K562 (cell line): ENCODE measurements around the gene NOD1. TPM values are rescaled to one million over a fixed set of nuclear protein-coding genes. Genes with fewer than 3 reads are reported as not detected.
A peak's percentile ranks its signal among the peaks of the same experiment; 100 is the strongest.

Experiments
- ATAC-seq: fragments of 200-7000 bp; cut with Tn5 transposase; 3 replicates; pipeline ENCODE4 v1.9.1; 2020; ENCODE audit warnings: moderate library complexity
- BruUV-seq: library from RNA; stranded (reverse); fragments of 400-500 nt; replicated peaks from 2 replicates; lab custom pipeline; 2021; lab: Mats Ljungman, UMichigan
- CTCF ChIA-PET: fragments of 300-600 bp; formaldehyde crosslinking; extraction: SDS; loops from one replicate; lab custom pipeline; 2021; ENCODE audit warnings: low intra/inter-chr PET ratio; lab: Yijun Ruan, JAX
- POLR2A ChIA-PET: fragments of 300-600, 350-650 bp; sonication (Branson Sonifier 250); formaldehyde crosslinking; extraction: SDS; loops from one replicate; lab custom pipeline; 2021; ENCODE audit warnings: antibody characterized with exemption, inconsistent platforms; lab: Yijun Ruan, JAX
- DNase-seq, 4 experiments: peaks; one replicate each; pipeline versions ENCODE4 v3.0.0 to v3.0.0-alpha.2; 2011 to 2018; ENCODE audit warnings: low spot score in 3 of 4, mixed read lengths in 3 of 4; ENCODE audit errors: extremely low read depth in 1 of 4
- FAIRE-seq: peaks from 2 replicates; lab custom pipeline; 2011; peaks lifted over from hg19 to GRCh38; lab: Jason Lieb, UNC
- H2AFZ ChIP-seq: 2 replicates; pipeline ENCODE4 v1.6.0; 2011; ENCODE audit warnings: low read depth, low read length, control low read depth, inconsistent platforms
- H3K27ac ChIP-seq: fragments of 200-600 bp; 3 replicates; pipeline ENCODE4 v1.8.0; 2011; ENCODE audit warnings: low read depth, mild to moderate bottlenecking, control low read depth, inconsistent platforms, low read length, moderate library complexity, mixed read lengths; ENCODE audit errors: extremely low read depth
- H3K27me3 ChIP-seq, 2 experiments: fragments of 300-600 bp in 1 of 2; 2 replicates in 1 of 2; 3 replicates in 1 of 2; pipeline versions ENCODE4 v1.6.0 to v1.8.0; 2011; ENCODE audit warnings: inconsistent platforms in 2 of 2, low read length in 2 of 2, mild to moderate bottlenecking in 1 of 2, mixed read lengths in 1 of 2, moderate library complexity in 1 of 2; ENCODE audit not compliant: control insufficient read depth in 2 of 2, insufficient read depth in 2 of 2
- H3K36me3 ChIP-seq: fragments of 300-600 bp; 3 replicates; pipeline ENCODE4 v1.8.0; 2011; ENCODE audit warnings: mild to moderate bottlenecking, low read length, inconsistent platforms; ENCODE audit not compliant: control insufficient read depth, insufficient read depth
- H3K4me1 ChIP-seq, 2 experiments: fragments of 200-600 bp in 1 of 2; replicated peaks in 1 of 2; 2 replicates in 1 of 2; 3 replicates in 1 of 2; pipeline versions ENCODE4 v1.5.1 to v1.8.0; 2011; ENCODE audit warnings: inconsistent platforms in 2 of 2, low read length in 2 of 2, mild to moderate bottlenecking in 1 of 2, mixed read lengths in 1 of 2, moderate library complexity in 1 of 2; ENCODE audit not compliant: control insufficient read depth in 2 of 2, insufficient read depth in 2 of 2
- H3K4me2 ChIP-seq: 2 replicates; pipeline ENCODE4 v1.6.1; 2011; ENCODE audit warnings: low read length, control low read depth, inconsistent platforms, mixed read lengths; ENCODE audit not compliant: insufficient read depth
- H3K4me3 ChIP-seq: fragments of 200-600 bp; sonication (generic), shearing (Covaris generic); 2 replicates; pipeline ENCODE4 v1.5.1; 2016; ENCODE audit warnings: control low read depth, inconsistent platforms
- H3K79me2 ChIP-seq: fragments of 200-600 bp; 3 replicates; pipeline ENCODE4 v1.8.0; 2011; ENCODE audit warnings: low read length, inconsistent platforms; ENCODE audit not compliant: control insufficient read depth, insufficient read depth
- H3K9ac ChIP-seq, 2 experiments: 2 replicates each; pipeline versions ENCODE4 v1.6.0 to v1.6.1; 2011; ENCODE audit warnings: low read depth in 2 of 2, low read length in 2 of 2, control low read depth in 1 of 2, inconsistent platforms in 1 of 2, mild to moderate bottlenecking in 1 of 2, mixed read lengths in 1 of 2; ENCODE audit not compliant: insufficient read depth in 1 of 2
- H3K9me1 ChIP-seq: one replicate; pipeline ENCODE4 v1.6.0; 2011; ENCODE audit warnings: inconsistent platforms, mild to moderate bottlenecking, low read length, moderate library complexity; ENCODE audit not compliant: control insufficient read depth, insufficient read depth
- H3K9me3 ChIP-seq: replicated peaks from 2 replicates; pipeline ENCODE4 v1.5.1; 2011; ENCODE audit warnings: low read depth, low read length, inconsistent platforms; ENCODE audit not compliant: control insufficient read depth, insufficient read depth
- H4K20me1 ChIP-seq: replicated peaks from 2 replicates; pipeline ENCODE4 v1.6.1; 2011; ENCODE audit warnings: low read length, inconsistent platforms, mixed read lengths; ENCODE audit not compliant: control insufficient read depth, insufficient read depth
- ATF7 ChIP-seq: fragments of 450-650 bp; IDR thresholded peaks from 2 replicates; pipeline ENCODE4 v1.7.1; 2014; ENCODE audit warnings: mild to moderate bottlenecking, moderate library complexity
- CREM ChIP-seq: IDR thresholded peaks from 2 replicates; pipeline ENCODE4 v1.6.1; 2014; ENCODE audit warnings: antibody characterized with exemption, low read depth
- EP300 ChIP-seq: IDR thresholded peaks from 2 replicates; pipeline ENCODE4 v1.6.1; 2012; ENCODE audit warnings: low read length, improper control_type of control experiment
- HINFP ChIP-seq: fragments of 450-650 bp; conservative IDR thresholded peaks from 2 replicates; pipeline ENCODE4 v1.6.1; 2016; ENCODE audit warnings: missing genetic modification characterization, low read depth, mild to moderate bottlenecking, control low read depth, missing compliant biosample characterization
- RBFOX2 ChIP-seq: fragments of 200-400 bp; formaldehyde crosslinking; IDR thresholded peaks from 2 replicates; pipeline ENCODE4 v1.6.1; 2017; ENCODE audit warnings: low read depth, mild to moderate bottlenecking, low read length, moderate library complexity
- SFPQ ChIP-seq: fragments of 200-400 bp; formaldehyde crosslinking; IDR thresholded peaks from 2 replicates; pipeline ENCODE4 v1.6.1; 2017; ENCODE audit warnings: mild to moderate bottlenecking, low read depth, low read length, moderate library complexity
- TCF7 ChIP-seq: sonication (generic); IDR thresholded peaks from 2 replicates; pipeline ENCODE4 v1.6.1; 2016; ENCODE audit warnings: antibody characterized with exemption, borderline replicate concordance
- WGBS: fragments of 100-300 bp; shearing (Covaris generic); methylation state at CpG from one replicate; pipeline ENCODE4 v1.1.6; 2016; ENCODE audit warnings: low coverage, mixed read lengths; ENCODE audit not compliant: insufficient coverage; ENCODE audit errors: missing lambda C conversion rate; 5-methylcytosine and 5-hydroxymethylcytosine counted together
- in situ Hi-C: fragments of 300-500 bp; cut with MboI; formaldehyde crosslinking; loops from 4 replicates; pipeline ENCODE4 v1.15.0; 2018; ENCODE audit warnings: inconsistent platforms, mixed read lengths
- intact Hi-C: fragments of 100-400 bp; cut with micrococcal nuclease; formaldehyde crosslinking; loops from 2 replicates; pipeline ENCODE4 v1.14.2; 2022
- polyA plus RNA-seq, 8 experiments: library from polyadenylated mRNA; depleted of rRNA in 4 of 8; stranded (reverse) in 5 of 8; unstranded in 3 of 8; fragments of >200 nt; fragmentation: Nextera tagmentation in 2 of 8; fragmentation: Illumina TruSeq in 1 of 8; extraction: Ambion mirVana in 2 of 8; extraction: Trizol in 1 of 8; gene quantifications; 2 replicates each; pipeline versions ENCODE4 v1.2.1 to v1.2.3, GENCODE V29; 2011 to 2014; ENCODE audit warnings: inconsistent platforms in 1 of 8, missing spikeins in 1 of 8
- total RNA-seq, 7 experiments: library from RNA; depleted of rRNA in 6 of 7; stranded (reverse); fragments of >200 nt in 6 of 7; fragmentation: Illumina TruSeq in 2 of 7; extraction: Trizol in 2 of 7; gene quantifications; 2 replicates each; pipeline versions ENCODE4 v1.2.1 to v1.2.3, GENCODE V29; 2011 to 2021; ENCODE audit warnings: low replicate concordance in 1 of 7

The NOD1 gene
- total and polyA plus RNA-seq, 9 of the 15 experiments (the other 6 are each of a cell fraction or from before 2014, with no cell fraction given): 0.34 to 7.1 (median 4.7) TPM

GRCh38 chr7:30525429-30525828 lies 46.8 kb upstream of the NOD1 start (continued):
- TF ChIP-seq TCF7 (peak; percentile 87), HINFP (tag) (no peak), CREM (peak; percentile 57; the same call in 1 of the 2 replicates), ATF7 (0 out of 2 replicates have a peak, but pooled peaks have one; percentile 32), EP300 (peak; percentile 44; the same call in 1 of the 2 replicates)

- Histone ChIP-seq H3K9ac (no peak overlapping the region), H3K27me3 (no peaks in the 10 kb centered on the region), H3K36me3 (no peaks in the 10 kb centered on the region), H3K9me1 (peaks cover 5% of the 10 kb centered on the region), H3K4me3 (no peak overlapping the region), H3K79me2 (no peaks in the 10 kb centered on the region), H4K20me1 (no peaks in the 10 kb centered on the region), H3K27ac (no peak overlapping the region), H3K4me1 (peaks cover 8 to 11% of the 10 kb centered on the region in 2 experiments), H3K9me3 (no peaks in the 10 kb centered on the region), H3K4me2 (no peak overlapping the region), H2AFZ (no peak overlapping the region)
- no peak for DNase-seq
- in situ Hi-C loops (no loop called here), intact Hi-C loops (no loop called here)
- ChIA-PET CTCF (no interaction called here), POLR2A (no interaction called here)
- ATAC-seq: no peak
- no TSS peak for BruUV-seq
- WGBS: 68% methylated on average over 2 of the region's 2 CpGs
- no peak for FAIRE-seq
- TF ChIP-seq SFPQ (no peak), RBFOX2 (no peak)
- TF ChIP-seq, all 486 proteins: peak for 0
Observed at GRCh38 chr7:30524545-30524944, 46.0 kb upstream of the NOD1 start.
